ENCODE measurements around the gene POLR3F.
"Not testable (repeated sequence)": the region's sequence is repeated elsewhere in the genome, so short reads cannot be mapped to it uniquely, and the experiment has no call there.

POLR3F gene

GRCh38 chr20:18506744-18507143 lies 39.6 kb downstream of the POLR3F start:
- no peak for DNase-seq

GRCh38 chr20:18507218-18508191 lies 40.3 kb downstream of the POLR3F start, which contains the start of gene SEC23B:
SEC23B (plus strand) TSS chr20:18507940; CDS start chr20:18510836, 2,896 bp downstream.
- peak; percentile 97 for DNase-seq

GRCh38 chr20:18511571-18511970 lies 44.4 kb downstream of the POLR3F start:
- no peak for DNase-seq

- DNase-seq = no peak
Observed at GRCh38 chr20:18513208-18513607, 46.0 kb downstream of the POLR3F start.

GRCh38 chr20:18514127-18514526 lies 46.9 kb downstream of the POLR3F start:
- no peak for DNase-seq

- no peak for DNase-seq
Observed at GRCh38 chr20:18515973-18516372, 48.8 kb downstream of the POLR3F start.

GRCh38 chr20:18522066-18522465 lies 54.9 kb downstream of the POLR3F start:
- DNase-seq = not testable (repeated sequence)

GRCh38 chr20:18523066-18523465 lies 55.9 kb downstream of the POLR3F start:
- no peak for DNase-seq

- no peak for DNase-seq
Observed at GRCh38 chr20:18524646-18525045, 57.5 kb downstream of the POLR3F start.

GRCh38 chr20:18526761-18527160 lies 59.6 kb downstream of the POLR3F start:
- DNase-seq = not testable (repeated sequence)

- DNase-seq = no peak
Observed at GRCh38 chr20:18527339-18527738, 60.1 kb downstream of the POLR3F start.

GRCh38 chr20:18527836-18528235 lies 60.6 kb downstream of the POLR3F start:
- DNase-seq = no peak

GRCh38 chr20:18529041-18529440 lies 61.9 kb downstream of the POLR3F start:
- no peak for DNase-seq

GRCh38 chr20:18532626-18533025 lies 65.4 kb downstream of the POLR3F start:
- no peak for DNase-seq

GRCh38 chr20:18533491-18533890 lies 66.3 kb downstream of the POLR3F start:
- no peak for DNase-seq

- no peak for DNase-seq
Observed at GRCh38 chr20:18533978-18534644, 66.9 kb downstream of the POLR3F start.
